Esophagus squamous epithelium (tissue), 4 donors: ENCODE data around the gene NHSL2.

ENCODE experiments used
- CTCF ChIP-seq, 6 experiments: fragments of 450-650 bp in 4 of 6; fragments of 200-600 bp in 2 of 6; sonication (generic) in 2 of 6; IDR thresholded peaks; one replicate each; pipeline ENCODE4 v1.5.1; 2016 to 2019; ENCODE audit warnings: antibody characterized with exemption in 6 of 6, mild to moderate bottlenecking in 4 of 6, moderate library complexity in 4 of 6
- POLR2A ChIP-seq, 4 donors: fragments of 450-650 bp; IDR thresholded peaks; one replicate each; pipeline ENCODE4 v1.6.1; 2017; ENCODE audit warnings: antibody characterized with exemption in 4 of 4, mild to moderate bottlenecking in 4 of 4, moderate library complexity in 3 of 4

DNA sequence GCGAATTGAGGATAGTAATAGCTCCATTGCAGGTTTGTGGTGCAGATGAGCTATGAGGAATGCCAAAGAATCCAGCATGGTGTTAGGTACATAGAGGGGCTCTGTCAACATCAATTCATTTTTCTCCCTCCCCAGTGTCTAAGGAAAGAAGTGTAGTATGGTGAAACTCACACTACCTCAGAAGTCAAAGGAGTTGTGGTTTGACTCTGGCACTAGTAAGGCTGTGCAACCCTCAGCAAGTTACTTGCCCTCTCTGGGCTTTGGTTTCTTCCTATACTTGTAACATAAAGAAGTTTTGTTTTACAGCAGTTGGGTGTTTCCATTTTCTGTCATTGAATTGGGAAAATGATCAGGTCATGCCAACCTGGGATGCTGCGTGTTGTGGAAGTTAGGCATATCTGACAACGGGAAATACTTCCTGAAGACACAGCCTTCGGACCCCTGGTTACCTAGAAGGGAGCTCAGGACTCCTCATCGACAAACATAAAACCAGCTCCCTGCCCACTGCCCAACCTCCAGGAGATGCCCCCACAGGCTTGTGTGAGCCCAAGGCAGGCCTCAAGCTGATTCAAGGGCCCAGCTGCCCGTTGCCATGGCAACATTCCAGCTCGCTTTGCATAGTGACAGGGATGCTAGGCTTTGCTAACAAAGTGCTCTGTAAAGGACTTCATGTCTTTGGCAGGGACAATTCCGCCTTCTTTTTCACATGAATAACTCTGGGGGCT lies 149.7 kb downstream of the NHSL2 start:
- no peak for TF ChIP-seq CTCF (IDR thresholded peaks at IDR 0.05)
- TF ChIP-seq POLR2A (IDR thresholded peaks at IDR 0.05) = no peak
